BLaER1 (cell line): ENCODE measurements around the gene OR2B2.

Source experiments
- H3K27ac ChIP-seq: shearing (Covaris generic); formaldehyde crosslinking; 2 replicates; pipeline ENCODE4 v1.8.1; 2022
- H3K27me3 ChIP-seq: shearing (Covaris generic); formaldehyde crosslinking; 2 replicates; pipeline ENCODE4 v1.8.1; 2022
- H3K36me3 ChIP-seq: shearing (Covaris generic); formaldehyde crosslinking; 2 replicates; pipeline ENCODE4 v1.8.1; 2022
- H3K4me1 ChIP-seq: shearing (Covaris generic); formaldehyde crosslinking; 2 replicates; pipeline ENCODE4 v1.8.1; 2022
- H3K4me2 ChIP-seq: shearing (Covaris generic); formaldehyde crosslinking; 2 replicates; pipeline ENCODE4 v1.8.1; 2022
- H3K4me3 ChIP-seq: shearing (Covaris generic); formaldehyde crosslinking; 2 replicates; pipeline ENCODE4 v1.8.1; 2022
- H3K9ac ChIP-seq: shearing (Covaris generic); formaldehyde crosslinking; 2 replicates; pipeline ENCODE4 v1.8.1; 2022
- H3K9me3 ChIP-seq: shearing (Covaris generic); formaldehyde crosslinking; 2 replicates; pipeline ENCODE4 v1.8.1; 2022
- H4K20me1 ChIP-seq: shearing (Covaris generic); formaldehyde crosslinking; 2 replicates; pipeline ENCODE4 v1.8.1; 2022
- Cebpa-rat ChIP-seq: shearing (Covaris generic); IDR thresholded peaks from 2 replicates; pipeline ENCODE4 v1.8.1; 2022

OR2B2 gene

DNA sequence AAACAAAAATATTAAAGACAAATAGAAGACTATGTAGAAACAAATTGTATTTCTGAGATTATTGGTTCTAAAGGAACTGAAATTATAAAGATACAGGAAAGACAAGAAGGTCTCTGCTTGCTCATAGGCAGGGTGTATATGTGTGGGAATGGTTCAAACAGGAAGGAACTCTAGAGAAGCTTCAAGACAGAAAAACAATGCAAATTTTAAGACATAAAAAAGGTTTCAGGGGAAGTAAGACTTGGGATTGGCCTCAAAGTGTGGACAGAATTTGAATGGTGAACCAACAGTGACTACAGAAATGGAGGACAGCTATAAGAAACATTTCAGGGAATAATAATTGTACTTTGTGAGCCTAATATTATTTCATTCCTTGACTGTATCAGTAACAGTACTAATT is 50.3 kb downstream of the OR2B2 start:
- peaks cover 3% of the 10 kb centered on the region; the same call in 1 of the 2 replicates for H4K20me1 ChIP-seq
- peaks cover 5% of the 10 kb centered on the region; the same call in 1 of the 2 replicates for H3K9me3 ChIP-seq
- no peak for TF ChIP-seq Cebpa-rat
- no peaks in the 10 kb centered on the region for H3K27me3 ChIP-seq
- H3K4me3 ChIP-seq = no peak overlapping the region
- H3K27ac ChIP-seq = no peak overlapping the region
- peaks cover 13% of the 10 kb centered on the region; the same call in 1 of the 2 replicates for H3K4me1 ChIP-seq
- H3K9ac ChIP-seq = no peak overlapping the region
- no peaks in the 10 kb centered on the region for H3K36me3 ChIP-seq
- no peak overlapping the region for H3K4me2 ChIP-seq

DNA sequence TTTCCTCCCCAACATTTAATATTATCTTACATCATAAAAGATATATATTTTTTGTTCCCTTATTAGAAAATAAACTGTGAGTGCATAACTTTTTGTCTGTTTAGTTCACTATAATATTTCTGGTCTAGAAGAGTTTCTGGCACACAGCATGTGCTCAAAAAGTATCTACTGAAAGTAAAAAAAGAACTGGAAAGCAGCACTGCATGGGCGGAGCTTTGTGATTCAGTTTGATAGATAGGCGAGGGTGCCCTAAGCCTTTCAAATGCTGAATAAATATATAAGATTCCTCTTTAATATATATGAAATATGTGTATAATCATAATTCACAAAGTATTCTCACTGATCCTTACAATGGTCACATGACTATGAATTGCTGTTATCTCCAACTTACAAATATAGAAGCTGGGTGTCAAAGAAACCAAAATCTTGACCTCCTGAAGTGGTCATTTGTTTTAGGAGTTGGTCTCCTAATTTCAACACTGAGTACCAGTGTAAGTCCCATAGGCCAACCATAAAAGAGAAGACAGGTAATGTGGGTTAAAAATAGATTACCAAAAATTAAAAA is 50.8 kb downstream of the OR2B2 start:
- Histone ChIP-seq H3K4me3 (no peak overlapping the region), H3K4me1 (peaks cover 9% of the 10 kb centered on the region; the same call in 1 of the 2 replicates), H3K9me3 (peaks cover 5% of the 10 kb centered on the region; the same call in 1 of the 2 replicates), H3K4me2 (no peak overlapping the region), H3K27me3 (no peaks in the 10 kb centered on the region), H3K36me3 (no peaks in the 10 kb centered on the region), H3K27ac (no peak overlapping the region), H3K9ac (no peak overlapping the region), H4K20me1 (no peaks in the 10 kb centered on the region)
- TF ChIP-seq Cebpa-rat = no peak
